Measurements from ENCODE around the gene PIEZO1. TPM values are rescaled to one million over a fixed set of nuclear protein-coding genes. Genes with fewer than 3 reads are reported as not detected.
"Not testable (repeated sequence)": the region's sequence is repeated elsewhere in the genome, so short reads cannot be mapped to it uniquely, and the experiment has no call there.

PIEZO1 gene, protein sequence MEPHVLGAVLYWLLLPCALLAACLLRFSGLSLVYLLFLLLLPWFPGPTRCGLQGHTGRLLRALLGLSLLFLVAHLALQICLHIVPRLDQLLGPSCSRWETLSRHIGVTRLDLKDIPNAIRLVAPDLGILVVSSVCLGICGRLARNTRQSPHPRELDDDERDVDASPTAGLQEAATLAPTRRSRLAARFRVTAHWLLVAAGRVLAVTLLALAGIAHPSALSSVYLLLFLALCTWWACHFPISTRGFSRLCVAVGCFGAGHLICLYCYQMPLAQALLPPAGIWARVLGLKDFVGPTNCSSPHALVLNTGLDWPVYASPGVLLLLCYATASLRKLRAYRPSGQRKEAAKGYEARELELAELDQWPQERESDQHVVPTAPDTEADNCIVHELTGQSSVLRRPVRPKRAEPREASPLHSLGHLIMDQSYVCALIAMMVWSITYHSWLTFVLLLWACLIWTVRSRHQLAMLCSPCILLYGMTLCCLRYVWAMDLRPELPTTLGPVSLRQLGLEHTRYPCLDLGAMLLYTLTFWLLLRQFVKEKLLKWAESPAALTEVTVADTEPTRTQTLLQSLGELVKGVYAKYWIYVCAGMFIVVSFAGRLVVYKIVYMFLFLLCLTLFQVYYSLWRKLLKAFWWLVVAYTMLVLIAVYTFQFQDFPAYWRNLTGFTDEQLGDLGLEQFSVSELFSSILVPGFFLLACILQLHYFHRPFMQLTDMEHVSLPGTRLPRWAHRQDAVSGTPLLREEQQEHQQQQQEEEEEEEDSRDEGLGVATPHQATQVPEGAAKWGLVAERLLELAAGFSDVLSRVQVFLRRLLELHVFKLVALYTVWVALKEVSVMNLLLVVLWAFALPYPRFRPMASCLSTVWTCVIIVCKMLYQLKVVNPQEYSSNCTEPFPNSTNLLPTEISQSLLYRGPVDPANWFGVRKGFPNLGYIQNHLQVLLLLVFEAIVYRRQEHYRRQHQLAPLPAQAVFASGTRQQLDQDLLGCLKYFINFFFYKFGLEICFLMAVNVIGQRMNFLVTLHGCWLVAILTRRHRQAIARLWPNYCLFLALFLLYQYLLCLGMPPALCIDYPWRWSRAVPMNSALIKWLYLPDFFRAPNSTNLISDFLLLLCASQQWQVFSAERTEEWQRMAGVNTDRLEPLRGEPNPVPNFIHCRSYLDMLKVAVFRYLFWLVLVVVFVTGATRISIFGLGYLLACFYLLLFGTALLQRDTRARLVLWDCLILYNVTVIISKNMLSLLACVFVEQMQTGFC (N-terminal part only)
- 230 and 240 TPM in 2 replicates for total RNA-seq

DNA sequence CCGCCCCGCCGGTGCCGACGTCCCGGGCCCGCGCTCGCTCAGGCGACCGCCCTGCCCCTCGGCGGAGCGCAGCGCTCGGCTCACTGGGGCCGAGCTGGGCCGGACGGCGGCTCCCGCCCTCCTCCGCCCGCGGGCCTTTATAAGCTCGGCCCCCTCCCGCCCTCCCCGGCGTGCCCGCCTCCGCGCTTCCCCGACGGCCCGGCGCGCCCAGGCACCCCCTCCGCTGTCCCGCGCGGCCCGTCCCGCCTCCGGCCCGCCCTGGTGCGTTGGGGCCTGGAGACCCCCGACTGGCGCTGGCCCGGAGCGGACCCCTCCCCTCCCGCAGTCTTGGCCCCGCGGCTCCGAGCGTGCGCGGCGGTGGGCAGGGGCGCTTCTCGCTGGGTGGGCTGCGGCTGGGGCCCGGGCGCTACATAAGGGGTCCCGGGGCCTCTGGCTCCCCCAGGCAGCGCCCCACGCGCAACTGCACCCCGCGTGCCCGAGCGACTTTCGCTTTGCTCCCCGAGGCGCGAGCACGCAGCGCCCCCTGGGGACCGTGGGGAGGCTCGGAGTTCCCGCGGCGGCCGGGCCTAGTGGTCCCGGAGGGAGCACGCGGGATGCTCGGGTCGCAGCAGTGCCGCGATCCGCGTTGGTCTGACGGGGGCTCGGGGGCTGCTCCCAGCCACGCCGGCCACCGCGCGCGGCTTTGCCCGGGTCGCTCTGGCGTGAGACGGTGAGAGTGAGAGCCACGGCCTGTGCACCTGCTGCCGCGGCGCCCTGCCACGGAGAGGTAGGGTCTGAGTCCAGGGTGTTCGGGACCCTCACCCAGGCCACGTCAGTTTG, at the start of gene PIEZO1:
TSS of gene PIEZO1 (minus strand) at position 115 of the 819 bp plus-strand sequence. CDS start 256 bp downstream, outside the sequence.
- intact Hi-C loops (cut with micrococcal nuclease), result loop anchor here (1.0 to 5.0 kb wide), 5 partner anchors 17 to 330 kb away; partner anchors contain the start of gene MVD

DNA sequence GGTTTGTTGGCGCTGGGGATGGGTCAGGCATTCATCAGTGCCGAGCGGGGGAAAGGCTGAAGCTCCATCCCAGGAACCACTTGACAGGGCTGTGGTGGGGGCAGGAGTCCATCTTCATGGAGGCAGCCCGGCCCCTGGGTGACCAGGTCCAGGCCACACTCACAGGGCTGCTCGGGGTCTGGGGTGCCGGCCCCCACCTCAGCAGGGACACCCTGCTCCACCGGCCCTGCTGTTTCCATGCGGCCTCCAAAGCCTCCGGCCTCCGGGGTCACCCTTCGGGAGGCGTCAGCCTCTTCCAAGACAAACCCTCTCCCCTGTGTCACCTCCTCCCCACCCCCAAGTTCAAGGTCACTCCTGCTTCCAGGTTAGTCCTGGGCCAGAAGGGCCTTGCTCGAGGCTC, 49.6 kb upstream of the PIEZO1 start:
- intact Hi-C loops (cut with micrococcal nuclease), result no loop called here

DNA sequence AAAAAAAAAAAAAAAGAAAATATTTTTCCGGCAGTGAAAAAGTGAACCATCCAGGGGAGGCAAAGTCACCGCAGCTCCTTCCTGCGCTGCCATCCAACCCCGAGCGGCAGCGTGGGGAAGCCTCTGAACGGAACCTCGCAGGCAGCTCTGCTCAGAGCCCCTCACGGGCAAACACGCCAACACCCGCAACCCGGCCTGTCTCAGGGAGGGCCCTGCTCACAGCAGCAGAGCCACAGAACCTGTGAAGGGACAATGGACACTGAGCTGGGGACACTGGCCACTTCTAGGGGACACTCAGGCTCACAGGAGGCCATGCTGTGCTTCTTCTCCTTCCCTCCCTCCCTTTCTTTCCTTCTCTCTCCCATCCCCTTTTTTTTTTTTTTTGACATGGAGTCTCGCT, 48.1 kb upstream of the PIEZO1 start:
- intact Hi-C loops (cut with micrococcal nuclease), result no loop called here

DNA sequence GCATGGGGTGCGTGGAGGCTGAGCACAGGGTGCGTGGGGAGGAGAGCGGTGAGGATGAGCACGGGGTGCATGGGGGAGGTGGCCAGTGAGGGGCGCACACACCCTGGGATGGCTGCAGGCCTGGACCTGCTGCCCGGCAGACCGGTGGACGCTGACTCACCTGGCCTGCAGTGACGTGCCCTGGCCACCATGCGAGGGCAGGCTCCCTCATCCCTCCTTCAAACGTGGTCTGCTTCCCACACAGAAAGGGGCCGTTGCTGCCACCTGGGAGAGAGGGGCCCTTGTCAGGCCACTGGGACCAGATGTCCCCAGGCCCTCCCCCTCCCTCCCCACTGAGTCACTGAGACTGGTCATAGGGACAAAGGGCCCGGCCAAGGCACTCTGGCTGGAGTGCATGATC, 46.8 kb upstream of the PIEZO1 start:
- intact Hi-C loops (cut with micrococcal nuclease), result no loop called here

DNA sequence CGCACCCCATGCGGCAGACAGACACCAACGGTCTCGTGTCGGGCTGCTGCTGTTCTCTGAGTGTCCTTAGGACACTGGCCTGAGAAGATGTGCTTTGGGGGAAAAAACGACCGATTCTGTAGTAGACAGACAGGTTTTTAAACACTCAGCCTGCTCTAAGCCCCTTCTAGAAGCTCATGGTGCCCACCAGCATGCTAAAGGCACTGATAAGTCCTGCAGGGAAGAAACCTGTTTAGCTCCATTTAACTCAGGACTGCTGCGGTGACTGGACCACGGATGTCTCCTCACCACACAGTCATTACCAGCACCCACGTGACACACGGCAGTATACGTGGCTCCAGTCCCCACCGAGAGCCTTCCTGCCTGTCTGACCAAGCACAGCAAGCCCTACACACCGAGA, 45.8 kb upstream of the PIEZO1 start:
- intact Hi-C loops (cut with micrococcal nuclease), result no loop called here

DNA sequence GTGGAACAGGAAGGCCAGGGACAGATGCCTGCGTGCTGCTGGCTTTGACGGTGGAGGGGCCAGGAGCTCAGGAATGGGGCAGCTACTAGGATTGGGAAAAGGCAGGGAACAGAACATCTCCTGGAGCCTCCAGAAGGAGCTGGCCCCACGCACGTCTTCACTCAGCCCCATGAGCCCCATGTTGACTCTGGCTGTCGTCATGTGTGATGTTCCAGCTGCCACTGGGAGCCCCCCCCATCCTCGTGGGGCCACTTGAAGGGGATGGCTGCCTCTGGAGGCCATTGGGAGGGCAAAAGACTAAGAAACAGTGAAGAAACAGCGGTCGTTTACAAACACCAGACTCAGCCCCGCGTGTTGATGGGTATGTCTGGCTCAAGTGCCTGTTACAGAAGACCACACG, 45.2 kb upstream of the PIEZO1 start:
- intact Hi-C loops (cut with micrococcal nuclease), result no loop called here

DNA sequence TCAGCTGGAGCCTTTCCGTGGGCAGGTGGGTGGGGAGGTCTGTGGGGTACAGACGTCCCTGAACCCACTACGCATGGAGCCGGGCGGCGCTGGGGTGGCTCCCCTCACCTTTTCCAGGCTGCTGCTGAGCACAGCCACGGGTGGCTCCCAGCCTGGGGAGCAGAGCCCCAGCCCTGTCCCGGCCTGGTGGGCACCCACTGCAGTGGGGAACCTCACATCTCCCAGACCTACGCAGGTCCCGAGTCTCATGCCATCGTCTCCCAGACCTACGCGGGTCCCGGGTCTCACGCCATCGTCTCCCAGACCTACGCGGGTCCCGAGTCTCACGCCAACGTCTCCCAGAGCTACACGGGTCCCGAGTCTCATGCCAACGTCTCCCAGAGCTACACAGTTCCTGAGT, 43.7 kb upstream of the PIEZO1 start:
- intact Hi-C loops (cut with micrococcal nuclease), result no loop called here

DNA sequence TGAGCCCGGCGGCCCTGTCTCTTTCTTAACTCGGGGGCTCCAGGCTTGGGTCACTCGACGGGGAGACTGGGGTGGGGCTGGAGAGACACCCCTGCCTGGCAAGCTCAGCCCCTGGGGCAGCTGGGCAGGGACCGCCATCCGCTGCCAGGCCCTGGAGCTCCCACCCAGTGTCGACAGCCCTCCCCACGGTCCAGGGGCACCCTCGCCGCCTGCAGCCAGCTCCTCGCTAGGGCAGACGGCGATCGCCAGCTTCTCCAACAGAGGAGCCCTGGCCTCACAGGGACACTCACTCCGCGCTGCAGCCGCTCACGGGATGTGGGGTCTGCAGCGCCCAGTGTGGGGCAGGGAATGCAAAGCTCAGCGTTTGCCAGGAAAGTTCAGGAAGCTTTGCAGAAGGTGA, 42.7 kb upstream of the PIEZO1 start:
- intact Hi-C loops (cut with micrococcal nuclease), result no loop called here

DNA sequence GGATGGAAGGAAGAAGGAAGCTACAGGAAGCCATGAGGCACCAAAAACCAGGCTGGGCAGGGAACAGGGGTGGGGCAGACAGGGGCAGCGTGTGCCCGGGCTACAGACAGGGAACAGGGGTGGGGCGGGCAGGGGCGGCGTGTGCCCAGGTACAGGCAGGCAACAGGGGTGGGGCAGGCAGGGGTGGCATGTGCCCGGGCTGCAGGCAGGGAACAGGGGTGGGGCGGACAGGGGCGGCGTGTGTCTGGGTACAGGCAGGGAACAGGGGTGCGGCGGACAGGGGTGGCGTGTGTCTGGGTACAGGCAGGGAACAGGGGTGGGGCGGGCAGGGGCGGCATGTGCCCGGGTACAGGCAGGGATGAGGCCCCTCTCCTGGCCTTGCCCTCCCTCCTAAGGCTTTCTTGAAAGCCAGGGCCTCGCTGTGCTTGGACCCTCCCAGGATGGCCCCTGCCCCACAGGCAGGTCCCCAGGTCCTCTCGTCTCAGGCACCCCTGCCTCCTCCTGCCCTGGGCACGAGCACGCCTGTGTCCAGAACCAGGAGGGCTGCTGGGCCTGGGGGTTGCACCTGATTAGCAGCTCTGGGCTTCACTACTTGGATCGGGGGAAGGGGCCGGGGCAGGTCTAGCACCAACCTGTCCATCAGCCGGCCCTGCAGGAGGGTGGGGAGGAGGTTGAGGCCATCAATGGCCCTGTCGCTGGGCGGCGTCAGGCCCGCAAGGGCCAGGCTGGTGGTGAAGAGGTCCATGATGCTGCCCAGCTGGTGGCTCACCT, 41.2 kb upstream of the PIEZO1 start:
- intact Hi-C loops (cut with micrococcal nuclease), result no loop called here

DNA sequence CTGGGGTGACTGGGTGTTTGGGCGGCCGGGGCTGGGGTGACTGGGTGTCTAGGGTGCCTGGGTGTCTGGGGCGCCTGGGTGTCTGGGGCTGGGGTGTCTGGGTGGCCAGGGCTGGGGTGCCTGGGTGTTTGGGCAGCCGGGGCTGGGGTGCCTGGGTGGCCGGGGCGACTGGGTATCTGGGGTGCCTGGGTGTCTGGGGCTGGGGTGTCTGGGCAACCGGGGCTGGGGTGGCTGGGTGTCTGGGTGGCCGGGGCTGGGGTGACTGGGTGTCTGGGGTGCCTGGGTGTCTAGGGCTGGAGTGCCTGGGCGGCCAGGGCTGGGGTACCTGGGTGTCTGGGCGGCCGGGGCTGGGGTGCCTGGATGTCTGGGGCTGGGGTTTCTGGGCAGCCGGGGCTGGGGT, 40.1 kb upstream of the PIEZO1 start:
- intact Hi-C loops (cut with micrococcal nuclease), result no loop called here

DNA sequence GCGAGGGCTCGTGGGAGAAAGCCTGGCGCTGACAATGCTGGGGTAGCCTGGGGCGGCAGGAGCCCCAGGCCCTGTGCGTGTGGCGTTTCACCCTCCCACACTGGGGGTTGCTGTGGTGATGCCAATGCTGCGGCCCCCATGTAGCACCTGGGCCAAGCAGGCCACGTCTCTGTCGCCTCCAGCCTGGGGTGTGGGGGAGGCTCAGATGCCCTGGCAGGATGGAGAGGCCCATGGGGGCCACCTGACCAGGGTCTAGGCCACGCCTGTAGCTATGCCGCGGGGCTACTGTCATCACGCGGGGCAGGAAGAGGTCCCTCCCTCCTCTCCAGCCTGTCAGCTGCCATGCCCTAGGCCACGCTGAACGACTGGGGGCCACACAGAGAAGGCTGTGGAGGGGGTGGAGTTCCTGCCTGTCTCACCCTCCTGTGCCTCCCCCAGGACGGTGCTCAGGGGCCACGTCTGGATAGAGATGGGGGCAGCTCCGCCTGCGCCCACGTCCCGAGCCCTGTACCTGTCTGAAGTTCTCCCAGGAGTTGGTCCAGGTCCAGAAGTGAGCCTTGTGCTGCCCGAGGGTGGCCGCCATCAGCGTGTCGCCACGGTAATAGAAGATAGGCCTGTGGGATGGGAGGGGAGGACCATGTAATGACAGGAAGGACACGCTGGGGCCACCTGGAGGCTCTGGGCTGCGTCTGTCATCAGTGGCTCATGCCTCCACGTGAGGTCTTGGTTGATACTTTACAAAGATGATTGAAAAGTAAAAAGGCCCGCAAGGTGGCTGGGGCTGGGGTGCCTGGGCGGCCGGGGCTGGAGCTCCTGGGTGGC, 39.4 kb upstream of the PIEZO1 start:
- intact Hi-C loops (cut with micrococcal nuclease), result no loop called here

DNA sequence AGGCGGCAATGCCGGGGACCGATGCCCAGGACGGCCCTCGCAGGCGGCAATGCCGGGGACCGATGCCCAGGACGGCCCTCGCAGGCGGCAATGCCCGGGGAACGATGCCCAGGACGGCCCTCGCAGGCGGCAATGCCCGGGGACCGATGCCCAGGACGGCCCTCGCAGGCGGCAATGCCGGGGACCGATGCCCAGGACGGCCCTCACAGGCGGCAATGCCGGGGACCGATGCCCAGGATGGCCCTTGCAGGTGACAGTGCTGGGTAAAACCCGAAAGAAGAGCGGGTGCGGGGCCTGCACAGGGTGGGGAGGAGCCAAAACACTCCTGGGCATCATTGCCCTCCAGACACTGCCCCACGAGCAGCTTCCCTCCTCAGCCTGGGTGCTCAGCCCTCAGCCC, 38.6 kb upstream of the PIEZO1 start:
- intact Hi-C loops (cut with micrococcal nuclease), result not testable (repeated sequence)

DNA sequence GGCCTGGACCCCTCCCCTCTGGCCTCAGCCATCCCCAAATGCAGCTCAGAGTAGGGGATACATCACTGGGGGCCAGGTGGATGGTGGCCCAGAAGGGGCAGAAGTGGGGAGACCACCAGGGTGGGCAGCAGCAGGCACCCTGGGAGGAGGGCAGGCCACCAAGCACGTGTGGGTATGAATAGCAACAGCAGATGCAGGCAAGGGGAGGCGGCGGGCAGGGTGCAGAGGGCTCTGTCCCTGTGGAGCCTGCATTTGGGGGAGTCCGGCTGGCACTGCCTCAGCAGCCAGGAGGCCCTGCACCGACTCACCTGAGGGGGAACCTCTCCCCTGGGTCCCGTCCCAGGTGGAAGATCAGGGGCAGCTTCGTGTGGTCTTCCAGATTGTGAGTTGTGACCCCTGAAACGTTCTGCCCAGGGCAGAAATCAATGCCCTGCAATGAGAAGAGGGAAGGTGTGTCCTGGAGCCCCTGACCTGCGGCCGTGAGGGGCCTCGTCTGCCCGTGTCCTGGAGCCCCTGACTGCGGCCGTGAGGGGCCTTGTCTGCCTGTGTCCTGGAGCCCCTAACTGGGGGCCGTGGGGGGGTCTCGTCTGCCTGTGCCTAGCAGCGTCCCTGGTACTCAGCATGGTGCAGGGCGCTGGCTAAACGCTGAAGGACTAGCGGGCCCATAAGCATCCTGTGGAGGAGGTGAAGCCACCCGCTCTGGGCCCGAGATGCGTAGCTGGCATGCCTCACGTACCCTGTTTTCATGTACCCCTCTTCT, 37.4 kb upstream of the PIEZO1 start:
- intact Hi-C loops (cut with micrococcal nuclease), result no loop called here

DNA sequence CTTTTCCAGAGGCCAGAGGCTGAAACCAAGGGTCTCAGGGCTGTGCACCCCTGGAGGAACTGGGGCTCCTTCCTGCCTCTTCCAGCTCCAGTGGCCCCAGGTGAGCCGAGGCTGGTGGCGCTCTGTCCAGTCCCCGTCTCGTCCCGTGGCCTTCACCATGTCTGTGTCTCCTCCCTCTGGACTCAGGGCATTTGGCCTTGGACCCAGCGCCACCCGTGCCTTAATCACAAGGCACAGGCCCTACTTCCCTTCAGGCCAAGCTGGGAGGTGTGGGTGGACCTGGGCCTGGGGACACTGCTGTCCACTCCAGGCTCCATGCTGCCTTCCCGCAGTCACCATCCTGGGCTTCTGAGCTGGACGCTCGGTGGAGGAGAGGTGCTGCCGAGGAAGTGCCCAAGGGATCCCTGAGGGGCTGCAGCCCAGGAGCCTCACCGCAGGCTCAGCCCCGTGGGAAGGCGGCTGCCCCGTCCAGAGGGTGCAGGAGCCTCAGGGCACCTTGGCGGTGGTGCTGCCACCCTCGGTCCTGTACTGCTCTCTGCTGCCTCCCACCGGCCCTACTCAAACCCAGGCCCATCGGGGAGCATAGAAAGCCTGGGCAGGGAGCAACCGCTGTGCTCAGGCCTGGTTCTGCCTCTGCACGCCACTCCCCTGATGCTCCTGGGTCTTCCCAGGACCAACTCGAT, 36.3 kb upstream of the PIEZO1 start:
- intact Hi-C loops (cut with micrococcal nuclease), result no loop called here

DNA sequence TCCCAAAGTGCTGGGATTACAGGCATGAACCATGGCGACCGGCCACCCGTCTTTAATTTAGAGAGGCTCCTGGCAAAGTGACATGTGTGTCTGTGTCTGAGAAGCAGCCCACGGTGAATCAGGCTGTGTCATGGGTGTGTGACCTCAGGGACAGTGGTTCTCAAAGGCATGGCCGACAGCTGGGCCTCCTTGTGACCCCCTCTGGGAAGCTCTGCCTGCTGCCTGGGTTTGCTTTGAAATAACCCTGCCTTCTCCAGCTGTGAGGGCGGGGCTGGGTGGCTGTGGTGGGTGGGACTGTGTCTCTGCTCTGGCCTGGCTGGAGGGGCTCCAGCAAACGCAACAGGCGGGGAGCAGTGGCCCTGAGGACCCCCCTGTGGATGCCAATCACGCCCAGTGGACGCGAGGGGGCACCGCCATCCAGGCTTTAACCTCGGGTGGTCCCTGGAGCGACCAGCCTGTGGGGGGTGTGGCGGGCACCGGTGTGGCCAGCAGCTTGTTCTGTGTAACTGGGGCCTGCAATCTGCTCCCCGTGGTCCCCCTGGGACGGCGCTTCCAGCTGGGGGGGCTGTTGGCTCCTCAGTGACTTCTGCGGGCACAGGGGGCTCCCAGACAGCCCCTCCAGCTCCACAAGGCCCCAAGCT, 35.5 kb upstream of the PIEZO1 start:
- intact Hi-C loops (cut with micrococcal nuclease), result no loop called here

DNA sequence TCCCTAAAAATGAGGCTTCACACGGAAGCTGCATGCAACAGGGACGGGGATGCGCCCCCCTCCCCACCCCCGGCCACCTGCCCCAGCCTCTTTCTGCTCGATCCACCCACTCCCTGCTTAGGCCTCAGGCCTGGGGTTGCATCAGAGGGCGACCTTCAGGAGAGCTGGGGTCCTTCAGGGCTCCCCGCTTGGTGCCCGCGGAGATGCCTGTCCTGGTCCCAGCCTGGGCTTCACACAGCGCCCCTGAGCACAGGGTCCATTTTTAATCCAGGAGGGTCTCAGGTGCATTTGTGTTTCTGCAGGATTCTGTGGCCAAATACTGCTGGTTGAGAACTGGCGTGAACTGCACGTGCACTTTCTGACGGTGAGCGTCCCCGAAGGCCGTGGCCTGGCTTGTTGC, 34.1 kb upstream of the PIEZO1 start:
- intact Hi-C loops (cut with micrococcal nuclease), result no loop called here

DNA sequence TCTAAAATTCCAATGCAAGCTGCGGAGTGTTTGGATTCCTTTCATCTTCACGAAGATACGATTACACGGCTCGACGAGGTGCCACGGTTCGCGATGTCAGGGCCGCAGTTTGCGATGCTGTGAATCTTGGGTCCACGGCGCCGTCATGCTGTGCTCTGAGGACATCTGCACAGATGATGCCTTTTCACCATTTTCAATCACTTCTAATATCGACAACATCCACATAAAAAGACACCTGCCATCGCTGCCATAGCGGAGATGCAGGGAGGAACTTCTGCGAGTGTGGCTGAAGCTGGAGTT, 33.5 kb upstream of the PIEZO1 start:
- intact Hi-C loops (cut with micrococcal nuclease), result no loop called here
